Right lobe of liver (tissue), 4 donors: Measurements from ENCODE around the gene UNC5C.

Experiments used
- CTCF ChIP-seq, 4 donors: fragments of 200-600 bp in 3 of 4; fragments of 450-650 bp in 1 of 4; IDR thresholded peaks; one replicate each; pipeline versions ENCODE4 v1.5.1 to v1.8.0; 2016 to 2022; ENCODE audit warnings: antibody characterized with exemption in 4 of 4, mild to moderate bottlenecking in 2 of 4
- POLR2A ChIP-seq: fragments of 450-650 bp; IDR thresholded peaks from one replicate; pipeline ENCODE4 v1.6.1; 2017; ENCODE audit warnings: antibody characterized with exemption, mild to moderate bottlenecking
- donor health status: DM: no; HTN: no; CAD: no.
- donor health status: DM: no; HTN: no; CAD: no.
- donor health status: DM: no; HTN: yes; CAD: no.

- TF ChIP-seq CTCF (IDR thresholded peaks at IDR 0.05): no peak
- no peak for TF ChIP-seq POLR2A
Measured at GRCh38 chr4:95505799-95506198, 43.0 kb downstream of the UNC5C start.
